ENCODE results near the gene PDGFB. TPM values are rescaled to one million over a fixed set of nuclear protein-coding genes. Genes with fewer than 3 reads are reported as not detected.
A peak's percentile ranks its signal among the peaks of the same experiment; 100 is the strongest.

The PDGFB gene
- total RNA-seq, 1 experiment from 2014 or later: 13.1 TPM

- ATAC-seq: peak; percentile 20
- no peaks in the 10 kb centered on the region for H3K9me2 ChIP-seq (ENCODE audit: insufficient read depth)
- H3K36me3 ChIP-seq (ENCODE audit: control insufficient read depth in 1 of 2, insufficient read depth in 2 of 2, low read length in 2 of 2): no peaks in the 10 kb centered on the region
- DNase-seq (ENCODE audit: low read depth, low spot score): no peak
- peak overlapping the region; percentile 98 for H3K4me2 ChIP-seq (ENCODE audit: low read length)
- no peaks in the 10 kb centered on the region for H3K27me3 ChIP-seq (ENCODE audit: insufficient read depth, low read length)
- no peaks in the 10 kb centered on the region for H3K9me3 ChIP-seq (ENCODE audit: control insufficient read depth in 1 of 2, insufficient read depth in 1 of 2, low read depth in 1 of 2, low read length in 2 of 2)
- peaks cover 57% of the 10 kb centered on the region; the same call in 1 of the 2 replicates for H3K79me2 ChIP-seq (ENCODE audit: insufficient read depth, low read length)
- no peaks in the 10 kb centered on the region for H4K20me1 ChIP-seq (ENCODE audit: insufficient read depth)
- ChIA-PET CTCF (interaction anchor here (0.8 to 2.7 kb wide), 4 partner anchors 24 to 73 kb away, joined by 3 to 13 read pairs (median 6); no protein-coding TSS in a partner anchor), RAD21 (ENCODE audit: low non-redundant PET in 1 of 2, low total read pairs in 2 of 2, uncharacterized antibody in 2 of 2, unreplicated experiment in 2 of 2) (interaction anchor here (0.6 to 1.4 kb wide), 3 partner anchors 20 to 69 kb away, joined by 3 to 4 read pairs (median 3); no protein-coding TSS in a partner anchor), POLR2A (interaction anchor here (0.6 to 1.6 kb wide), 7 partner anchors 13 to 80 kb away, joined by 3 to 4 read pairs (median 3); partner anchors contain the start of gene RPL3)
- peak overlapping the region; percentile 94 for H3K27ac ChIP-seq (ENCODE audit: low read depth, low read length)
- TF ChIP-seq CBX3 (IDR thresholded peaks at IDR 0.05; ENCODE audit: low read depth): no peak
- peak; percentile 50 for TF ChIP-seq POLR2AphosphoS5 (IDR thresholded peaks at IDR 0.05; ENCODE audit: low read depth, low read length)
- peak; percentile 77 for TF ChIP-seq TCF7L2 (IDR thresholded peaks at IDR 0.05; ENCODE audit: borderline replicate concordance, extremely low read depth, insufficient read depth, insufficient read length)
- no peak for TF ChIP-seq ZBTB33 (IDR thresholded peaks at IDR 0.05; ENCODE audit: extremely low read depth, insufficient replicate concordance, low read length)
- no peak for TF ChIP-seq CEBPB (IDR thresholded peaks at IDR 0.05; ENCODE audit: low read depth)
- TF ChIP-seq, protein P1, sequence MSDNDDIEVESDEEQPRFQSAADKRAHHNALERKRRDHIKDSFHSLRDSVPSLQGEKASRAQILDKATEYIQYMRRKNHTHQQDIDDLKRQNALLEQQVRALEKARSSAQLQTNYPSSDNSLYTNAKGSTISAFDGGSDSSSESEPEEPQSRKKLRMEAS (IDR thresholded peaks at IDR 0.05): no peak
- no peak for TF ChIP-seq JUND (IDR thresholded peaks at IDR 0.05)
- TF ChIP-seq SP1 (IDR thresholded peaks at IDR 0.05; ENCODE audit: low read depth): no peak
- TF ChIP-seq EZH2 (IDR thresholded peaks at IDR 0.05): no peak
- peak overlapping the region; percentile 80 to 96 for H3K4me3 ChIP-seq (replicated peaks in 1 of 2; ENCODE audit: low read depth in 1 of 2, low read length in 2 of 2)
- intact Hi-C loops (cut with micrococcal nuclease): loop anchor here (1.0 to 5.0 kb wide), 3 partner anchors 53 to 71 kb away; no protein-coding TSS in a partner anchor
- H2AFZ ChIP-seq (ENCODE audit: low read depth, low read length, poor library complexity, severe bottlenecking): no peak overlapping the region
- H3K9ac ChIP-seq (ENCODE audit: low read length): peak overlapping the region; percentile 89
- BruUV-seq (replicated peaks): no TSS peak
- peaks cover 60 to 75% of the 10 kb centered on the region in 2 experiments for H3K4me1 ChIP-seq (ENCODE audit: control insufficient read depth in 1 of 2, insufficient read depth in 2 of 2, low read length in 2 of 2)
Observed at GRCh38 chr22:39239561-39240423, 5.0 kb downstream of the PDGFB start.

All from HCT116 (cell line).